H9 (cell line): Measurements from ENCODE around the gene DNAAF2. TPM values are rescaled to one million over a fixed set of nuclear protein-coding genes. Genes with fewer than 3 reads are reported as not detected.
A peak's percentile ranks its signal among the peaks of the same experiment; 100 is the strongest.

ENCODE experiments used
- DNase-seq: peaks from one replicate; pipeline ENCODE4 v3.0.0-alpha.2; 2017
- H2AFZ ChIP-seq: one replicate; pipeline ENCODE4 v1.6.1; 2013; ENCODE audit warnings: mild to moderate bottlenecking, low read length, control low read depth, moderate library complexity
- H2AK5ac ChIP-seq: 2 replicates; pipeline ENCODE4 v1.6.1; 2013; ENCODE audit warnings: low read length, control low read depth, mixed read lengths; ENCODE audit not compliant: insufficient read length
- H2BK120ac ChIP-seq: one replicate; pipeline ENCODE4 v1.6.1; 2013; ENCODE audit warnings: low read depth, mild to moderate bottlenecking, low read length, control low read depth, inconsistent platforms; ENCODE audit not compliant: poor library complexity, severe bottlenecking
- H2BK12ac ChIP-seq: 2 replicates; pipeline ENCODE4 v1.6.1; 2013; ENCODE audit warnings: low read length, control low read depth, mixed read lengths, low read depth; ENCODE audit not compliant: insufficient read length
- H2BK15ac ChIP-seq: 2 replicates; pipeline ENCODE4 v1.6.1; 2013; ENCODE audit warnings: low read depth, low read length, control low read depth
- H2BK20ac ChIP-seq: one replicate; pipeline ENCODE4 v1.6.1; 2013; ENCODE audit warnings: low read depth, mild to moderate bottlenecking, low read length, control low read depth, inconsistent platforms; ENCODE audit not compliant: poor library complexity, severe bottlenecking
- H2BK5ac ChIP-seq: 2 replicates; pipeline ENCODE4 v1.6.1; 2013; ENCODE audit warnings: low read length, control low read depth, mixed read lengths; ENCODE audit not compliant: insufficient read length
- H3K14ac ChIP-seq: 2 replicates; pipeline ENCODE4 v1.6.1; 2013; ENCODE audit warnings: low read length, control low read depth; ENCODE audit not compliant: insufficient read depth
- H3K18ac ChIP-seq: 2 replicates; pipeline ENCODE4 v1.6.1; 2013; ENCODE audit warnings: low read depth, mild to moderate bottlenecking, mixed read lengths, low read length, control low read depth; ENCODE audit not compliant: insufficient read length
- H3K23ac ChIP-seq: 2 replicates; pipeline ENCODE4 v1.6.1; 2013; ENCODE audit warnings: low read length, control low read depth, mixed read lengths, low read depth; ENCODE audit not compliant: insufficient read length
- H3K23me2 ChIP-seq: 2 replicates; pipeline ENCODE4 v1.6.1; 2013; ENCODE audit warnings: low read depth, mild to moderate bottlenecking, mixed read lengths, low read length, control low read depth; ENCODE audit not compliant: insufficient read length, poor library complexity, severe bottlenecking
- H3K27ac ChIP-seq: 2 replicates; pipeline ENCODE4 v1.5.1; 2013; ENCODE audit warnings: low read length, control low read depth, mixed read lengths, low read depth; ENCODE audit not compliant: insufficient read length
- H3K27me3 ChIP-seq: 2 replicates; pipeline ENCODE4 v1.6.1; 2013; ENCODE audit warnings: low read length, control low read depth, inconsistent platforms; ENCODE audit not compliant: insufficient read depth
- H3K4ac ChIP-seq: 2 replicates; pipeline ENCODE4 v1.6.1; 2013; ENCODE audit warnings: low read depth, mild to moderate bottlenecking, control low read depth, inconsistent platforms, low read length, moderate library complexity
- H3K4me1 ChIP-seq: 2 replicates; pipeline ENCODE4 v1.6.1; 2013; ENCODE audit warnings: low read length, control low read depth, inconsistent platforms; ENCODE audit not compliant: insufficient read depth
- H3K4me2 ChIP-seq: 2 replicates; pipeline ENCODE4 v1.6.1; 2013; ENCODE audit warnings: low read length, control low read depth, mixed read lengths; ENCODE audit not compliant: insufficient read length, insufficient read depth
- H3K56ac ChIP-seq: 2 replicates; pipeline ENCODE4 v1.6.1; 2013; ENCODE audit warnings: low read depth, mild to moderate bottlenecking, mixed read lengths, low read length, control low read depth; ENCODE audit not compliant: insufficient read length
- H3K79me1 ChIP-seq: 2 replicates; pipeline ENCODE4 v1.6.1; 2013; ENCODE audit warnings: low read depth, mild to moderate bottlenecking, moderate library complexity, low read length, control low read depth, inconsistent platforms; ENCODE audit not compliant: insufficient read depth, poor library complexity, severe bottlenecking
- H3K79me2 ChIP-seq: 2 replicates; pipeline ENCODE4 v1.6.1; 2013; ENCODE audit warnings: low read length, control low read depth, inconsistent platforms; ENCODE audit not compliant: insufficient read depth
- H3K9ac ChIP-seq: 2 replicates; pipeline ENCODE4 v1.6.1; 2013; ENCODE audit warnings: low read length, control low read depth, mixed read lengths; ENCODE audit not compliant: insufficient read length; ENCODE audit errors: extremely low read depth
- H3K9me3 ChIP-seq: one replicate; pipeline ENCODE4 v1.6.1; 2013; ENCODE audit warnings: low read depth, low read length, inconsistent platforms; ENCODE audit not compliant: control insufficient read depth
- H3T11ph ChIP-seq: one replicate; pipeline ENCODE4 v1.6.1; 2013; ENCODE audit warnings: mild to moderate bottlenecking, low read length, control low read depth, inconsistent platforms
- H4K20me1 ChIP-seq: one replicate; pipeline ENCODE4 v1.6.1; 2013; ENCODE audit not compliant: control insufficient read depth, insufficient read length, insufficient read depth
- H4K5ac ChIP-seq: 2 replicates; pipeline ENCODE4 v1.6.1; 2013; ENCODE audit warnings: low read depth, mild to moderate bottlenecking, mixed read lengths, low read length, control low read depth; ENCODE audit not compliant: insufficient read length
- H4K8ac ChIP-seq: replicated peaks from 2 replicates; pipeline ENCODE4 v1.6.1; 2013; ENCODE audit warnings: low read length, control low read depth, mixed read lengths, low read depth; ENCODE audit not compliant: insufficient read length
- H4K91ac ChIP-seq: 2 replicates; pipeline ENCODE4 v1.6.1; 2013; ENCODE audit warnings: low read depth, mild to moderate bottlenecking, moderate library complexity, mixed read lengths, low read length, control low read depth; ENCODE audit not compliant: insufficient read length
- H3K27ac Mint-ChIP-seq, 3 experiments: 2 replicates in 2 of 3; 3 replicates in 1 of 3; pipeline ENCODE4 v1.8.0; 2020 to 2021; ENCODE audit warnings: mixed read lengths in 3 of 3, mild to moderate bottlenecking in 1 of 3, moderate library complexity in 1 of 3
- H3K27me3 Mint-ChIP-seq: 2 replicates; pipeline ENCODE4 v1.8.0; 2021; ENCODE audit warnings: low read depth, mild to moderate bottlenecking, moderate library complexity, mixed read lengths
- H3K36me3 Mint-ChIP-seq, 3 experiments: 2 replicates in 2 of 3; 3 replicates in 1 of 3; pipeline ENCODE4 v1.8.0; 2020 to 2021; ENCODE audit warnings: low read depth in 3 of 3, mixed read lengths in 3 of 3; ENCODE audit not compliant: insufficient read depth in 1 of 3
- H3K4me1 Mint-ChIP-seq, 2 experiments: 2 replicates each; pipeline ENCODE4 v1.8.0; 2020; ENCODE audit warnings: mixed read lengths in 2 of 2
- H3K4me3 Mint-ChIP-seq, 2 experiments: 2 replicates in 1 of 2; 3 replicates in 1 of 2; pipeline ENCODE4 v1.8.0; 2020 to 2021; ENCODE audit warnings: mild to moderate bottlenecking in 2 of 2, mixed read lengths in 2 of 2, moderate library complexity in 1 of 2
- H3K9me3 Mint-ChIP-seq, 2 experiments: 2 replicates in 1 of 2; 3 replicates in 1 of 2; pipeline ENCODE4 v1.8.0; 2020; ENCODE audit warnings: mild to moderate bottlenecking in 2 of 2, mixed read lengths in 2 of 2, moderate library complexity in 1 of 2
- WGBS: extraction: QIAGEN DNeasy Blood & Tissue Kit; methylation state at CpG from one replicate; pipeline ENCODE4 v1.1.7; 2013; ENCODE audit warnings: missing lambda C conversion rate, low lambda C conversion rate, mixed read lengths; ENCODE audit not compliant: insufficient read length; ENCODE audit errors: extremely low coverage; 5-methylcytosine and 5-hydroxymethylcytosine counted together
- total RNA-seq: library from RNA; stranded (reverse); gene quantifications from 2 replicates; pipeline ENCODE4 v1.2.1, GENCODE V29; 2021
- TF ChIP-seq, protein P1 (sequence below): fragments of 200-600 bp; sonication (generic); conservative IDR thresholded peaks from 3 replicates; pipeline ENCODE4 v1.8.0; 2021; ENCODE audit warnings: antibody characterized with exemption, mild to moderate bottlenecking

Gene DNAAF2
- total RNA-seq, 1 experiment from 2014 or later: 26.3 TPM

DNA sequence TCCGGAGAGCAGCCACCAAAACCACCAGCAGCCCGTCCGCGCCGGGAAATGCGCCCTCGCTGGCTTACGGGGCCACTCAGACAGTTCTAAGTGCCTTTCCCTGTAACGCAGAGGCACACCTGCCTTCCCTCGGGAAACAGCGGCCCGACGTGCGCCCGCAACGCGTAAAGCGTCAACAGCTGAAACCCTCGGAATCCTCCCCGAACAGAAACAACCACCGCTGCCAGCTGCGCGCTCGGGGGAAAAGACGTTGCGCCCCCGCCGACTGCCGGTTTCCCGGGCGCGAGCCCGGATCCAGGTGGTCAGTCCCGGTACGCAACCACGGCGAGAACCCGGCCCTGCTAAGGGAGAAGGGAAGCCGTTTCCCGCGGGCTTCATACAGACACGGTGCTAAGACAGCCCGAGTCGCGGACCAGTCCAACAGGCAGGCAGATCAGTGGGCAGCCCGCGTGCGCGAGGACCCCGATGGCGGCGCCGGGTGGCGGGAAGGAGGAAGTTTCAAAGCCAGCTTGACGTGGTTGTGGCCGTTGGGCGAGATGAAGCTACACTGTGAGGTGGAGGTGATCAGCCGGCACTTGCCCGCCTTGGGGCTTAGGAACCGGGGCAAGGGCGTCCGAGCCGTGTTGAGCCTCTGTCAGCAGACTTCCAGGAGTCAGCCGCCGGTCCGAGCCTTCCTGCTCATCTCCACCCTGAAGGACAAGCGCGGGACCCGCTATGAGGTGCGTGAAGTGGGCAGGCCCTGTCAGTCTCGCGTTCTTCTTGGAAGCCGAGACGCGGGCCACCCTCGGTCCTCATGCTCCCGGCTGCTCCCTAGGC lies 36.4 kb downstream of the DNAAF2 start, which contains the start of gene LRR1:
Gene LRR1 (plus strand): TSS at position 456 of the 816 bp plus-strand sequence. CDS start 81 bp downstream, at position 537.
- no CpG with 5 or more reads among the region's 77 CpGs for WGBS
- Histone ChIP-seq H3K79me1 (no peaks in the 10 kb centered on the region), H2BK12ac (peak within 1 kb of the TSS; percentile 55), H4K5ac (peak within 1 kb of the TSS; percentile 58), H2BK20ac (no peak within 1 kb of the TSS), H2AK5ac (no peak within 1 kb of the TSS), H3K9me3 (no peaks in the 10 kb centered on the region), H3K56ac (no peak within 1 kb of the TSS), H3T11ph (no peak within 1 kb of the TSS), H3K23ac (no peak within 1 kb of the TSS), H3K27ac (peak within 1 kb of the TSS; percentile 41), H2AFZ (no peak within 1 kb of the TSS), H3K4me1 (no peaks in the 10 kb centered on the region), H2BK120ac (no peak within 1 kb of the TSS), H3K23me2 (peaks cover 12% of the 10 kb centered on the region), H4K8ac (peak within 1 kb of the TSS; percentile 94), H2BK15ac (no peak within 1 kb of the TSS), H3K4ac (no peak within 1 kb of the TSS; the same call in 1 of the 2 replicates), H3K27me3 (no peaks in the 10 kb centered on the region; the same call in 1 of the 2 replicates), H3K9ac (peak within 1 kb of the TSS; percentile 96), H4K91ac (no peak within 1 kb of the TSS), H3K79me2 (no peaks in the 10 kb centered on the region; the same call in 1 of the 2 replicates), H3K4me2 (peak within 1 kb of the TSS; percentile 80), H3K14ac (peak within 1 kb of the TSS; percentile 96), H3K18ac (peak within 1 kb of the TSS; percentile 99), H2BK5ac (peak within 1 kb of the TSS; percentile 32), H4K20me1 (no peaks in the 10 kb centered on the region)
- Mint-ChIP-seq H3K27me3 (peaks cover 4% of the 10 kb centered on the region; the same call in 1 of the 2 replicates), H3K4me3 (peak within 1 kb of the TSS; percentile 87 to 97), H3K4me1 (peaks cover 9 to 18% of the 10 kb centered on the region in 2 experiments), H3K9me3 (no peaks in the 10 kb centered on the region; a peak in 1 of 5 replicates), H3K27ac (peak within 1 kb of the TSS; percentile 95 to 99 (median 96)), H3K36me3 (peaks cover 0 to 16% (median 4%) of the 10 kb centered on the region in 3 experiments; a peak in 5 of 7 replicates)
- DNase-seq: peak; percentile 81
- TF ChIP-seq, protein P1, sequence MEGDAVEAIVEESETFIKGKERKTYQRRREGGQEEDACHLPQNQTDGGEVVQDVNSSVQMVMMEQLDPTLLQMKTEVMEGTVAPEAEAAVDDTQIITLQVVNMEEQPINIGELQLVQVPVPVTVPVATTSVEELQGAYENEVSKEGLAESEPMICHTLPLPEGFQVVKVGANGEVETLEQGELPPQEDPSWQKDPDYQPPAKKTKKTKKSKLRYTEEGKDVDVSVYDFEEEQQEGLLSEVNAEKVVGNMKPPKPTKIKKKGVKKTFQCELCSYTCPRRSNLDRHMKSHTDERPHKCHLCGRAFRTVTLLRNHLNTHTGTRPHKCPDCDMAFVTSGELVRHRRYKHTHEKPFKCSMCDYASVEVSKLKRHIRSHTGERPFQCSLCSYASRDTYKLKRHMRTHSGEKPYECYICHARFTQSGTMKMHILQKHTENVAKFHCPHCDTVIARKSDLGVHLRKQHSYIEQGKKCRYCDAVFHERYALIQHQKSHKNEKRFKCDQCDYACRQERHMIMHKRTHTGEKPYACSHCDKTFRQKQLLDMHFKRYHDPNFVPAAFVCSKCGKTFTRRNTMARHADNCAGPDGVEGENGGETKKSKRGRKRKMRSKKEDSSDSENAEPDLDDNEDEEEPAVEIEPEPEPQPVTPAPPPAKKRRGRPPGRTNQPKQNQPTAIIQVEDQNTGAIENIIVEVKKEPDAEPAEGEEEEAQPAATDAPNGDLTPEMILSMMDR: no peak
